ENCODE measurements around the gene MTRFR.

DNA sequence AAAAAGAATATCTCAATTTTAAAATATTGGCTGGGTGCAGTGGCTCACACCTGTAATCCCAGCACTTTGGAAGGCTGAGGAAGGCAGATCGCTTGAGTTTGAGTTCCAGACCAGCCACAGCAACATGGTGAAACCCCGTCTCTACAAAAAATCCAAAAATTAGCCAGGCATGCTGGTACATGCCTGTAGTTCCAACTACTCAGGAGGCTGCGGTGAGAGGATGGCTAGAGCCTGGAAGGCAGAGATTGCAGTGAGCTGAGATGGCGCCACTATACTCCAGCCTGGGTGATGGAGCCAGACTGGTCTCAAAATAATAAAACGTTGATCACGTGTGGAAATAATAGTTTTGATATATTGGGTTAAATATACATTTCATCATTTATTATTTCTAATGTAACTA is 5.7 kb downstream of the MTRFR start:
- no peak for TF ChIP-seq POLR2A (IDR thresholded peaks at IDR 0.05)
- TF ChIP-seq, protein P1, sequence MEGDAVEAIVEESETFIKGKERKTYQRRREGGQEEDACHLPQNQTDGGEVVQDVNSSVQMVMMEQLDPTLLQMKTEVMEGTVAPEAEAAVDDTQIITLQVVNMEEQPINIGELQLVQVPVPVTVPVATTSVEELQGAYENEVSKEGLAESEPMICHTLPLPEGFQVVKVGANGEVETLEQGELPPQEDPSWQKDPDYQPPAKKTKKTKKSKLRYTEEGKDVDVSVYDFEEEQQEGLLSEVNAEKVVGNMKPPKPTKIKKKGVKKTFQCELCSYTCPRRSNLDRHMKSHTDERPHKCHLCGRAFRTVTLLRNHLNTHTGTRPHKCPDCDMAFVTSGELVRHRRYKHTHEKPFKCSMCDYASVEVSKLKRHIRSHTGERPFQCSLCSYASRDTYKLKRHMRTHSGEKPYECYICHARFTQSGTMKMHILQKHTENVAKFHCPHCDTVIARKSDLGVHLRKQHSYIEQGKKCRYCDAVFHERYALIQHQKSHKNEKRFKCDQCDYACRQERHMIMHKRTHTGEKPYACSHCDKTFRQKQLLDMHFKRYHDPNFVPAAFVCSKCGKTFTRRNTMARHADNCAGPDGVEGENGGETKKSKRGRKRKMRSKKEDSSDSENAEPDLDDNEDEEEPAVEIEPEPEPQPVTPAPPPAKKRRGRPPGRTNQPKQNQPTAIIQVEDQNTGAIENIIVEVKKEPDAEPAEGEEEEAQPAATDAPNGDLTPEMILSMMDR (IDR thresholded peaks at IDR 0.05), result no peak
- TF ChIP-seq POLR2AphosphoS5 (IDR thresholded peaks at IDR 0.05), result no peak
- no peak for TF ChIP-seq EP300 (IDR thresholded peaks at IDR 0.05)

All from upper lobe of left lung (tissue), 4 donors.